Astrocyte of the spinal cord (primary cell): ENCODE data around the gene TMEM126B.

ENCODE experiments used
- DNase-seq: peaks from one replicate; pipeline ENCODE4 v3.0.0; 2011; ENCODE audit warnings: low read depth, low spot score
- H3K4me3 ChIP-seq: 2 replicates; pipeline ENCODE4 v1.5.1; 2011; ENCODE audit warnings: low read depth, mild to moderate bottlenecking, low read length, moderate library complexity
- in situ Hi-C: cut with HindIII; loops from 2 replicates; pipeline ENCODE4 v1.10.0; 2017; ENCODE audit warnings: low sequenced_read_pairs
- TF ChIP-seq, protein P1 (sequence below): IDR thresholded peaks from 2 replicates; pipeline ENCODE4 v1.5.1; 2012; ENCODE audit warnings: low read depth, mild to moderate bottlenecking, low read length, inconsistent platforms

Gene TMEM126B

GRCh38 chr11:85672105-85672902 is 43.9 kb downstream of the TMEM126B start:
- DNase-seq: no peak
- in situ Hi-C loops: no loop called here
- H3K4me3 ChIP-seq: no peak overlapping the region
- TF ChIP-seq, protein P1, sequence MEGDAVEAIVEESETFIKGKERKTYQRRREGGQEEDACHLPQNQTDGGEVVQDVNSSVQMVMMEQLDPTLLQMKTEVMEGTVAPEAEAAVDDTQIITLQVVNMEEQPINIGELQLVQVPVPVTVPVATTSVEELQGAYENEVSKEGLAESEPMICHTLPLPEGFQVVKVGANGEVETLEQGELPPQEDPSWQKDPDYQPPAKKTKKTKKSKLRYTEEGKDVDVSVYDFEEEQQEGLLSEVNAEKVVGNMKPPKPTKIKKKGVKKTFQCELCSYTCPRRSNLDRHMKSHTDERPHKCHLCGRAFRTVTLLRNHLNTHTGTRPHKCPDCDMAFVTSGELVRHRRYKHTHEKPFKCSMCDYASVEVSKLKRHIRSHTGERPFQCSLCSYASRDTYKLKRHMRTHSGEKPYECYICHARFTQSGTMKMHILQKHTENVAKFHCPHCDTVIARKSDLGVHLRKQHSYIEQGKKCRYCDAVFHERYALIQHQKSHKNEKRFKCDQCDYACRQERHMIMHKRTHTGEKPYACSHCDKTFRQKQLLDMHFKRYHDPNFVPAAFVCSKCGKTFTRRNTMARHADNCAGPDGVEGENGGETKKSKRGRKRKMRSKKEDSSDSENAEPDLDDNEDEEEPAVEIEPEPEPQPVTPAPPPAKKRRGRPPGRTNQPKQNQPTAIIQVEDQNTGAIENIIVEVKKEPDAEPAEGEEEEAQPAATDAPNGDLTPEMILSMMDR: no peak

DNA sequence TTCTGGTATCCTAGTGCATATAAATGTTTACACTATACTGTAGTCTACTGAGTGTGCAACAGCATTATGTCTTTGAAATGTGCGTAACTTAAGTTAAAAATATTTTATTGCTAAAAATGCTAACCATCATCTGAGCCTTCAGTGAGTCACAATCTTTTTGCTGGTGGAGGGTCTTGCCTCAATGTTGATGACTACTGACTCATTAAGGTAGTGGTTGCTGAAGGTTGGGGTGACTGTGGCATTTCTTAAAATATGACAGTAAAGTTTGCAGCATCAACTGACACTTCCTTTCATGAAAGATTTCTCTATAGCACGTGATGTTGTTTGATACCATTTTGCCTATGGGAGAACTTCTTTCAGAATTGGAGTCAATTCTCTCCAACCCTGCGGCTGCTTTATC is 45.0 kb downstream of the TMEM126B start:
- DNase-seq: no peak
- in situ Hi-C loops: no loop called here
- TF ChIP-seq, protein P1: no peak
- no peak overlapping the region for H3K4me3 ChIP-seq

- in situ Hi-C loops: no loop called here
- no peak overlapping the region for H3K4me3 ChIP-seq
- TF ChIP-seq, protein P1: no peak
- DNase-seq: no peak
Observed at GRCh38 chr11:85679576-85679975, 51.2 kb downstream of the TMEM126B start.

- DNase-seq: no peak
- H3K4me3 ChIP-seq: no peak overlapping the region
- in situ Hi-C loops: no loop called here
- TF ChIP-seq, protein P1: no peak
Observed at GRCh38 chr11:85680897-85681296, 52.5 kb downstream of the TMEM126B start.

GRCh38 chr11:85682330-85683305 is 54.2 kb downstream of the TMEM126B start:
- peak; percentile 52 for DNase-seq
- in situ Hi-C loops: no loop called here
- TF ChIP-seq, protein P1: no peak
- H3K4me3 ChIP-seq: peak overlapping the region; percentile 63

GRCh38 chr11:85685125-85685819 is 56.9 kb downstream of the TMEM126B start:
- in situ Hi-C loops: no loop called here
- H3K4me3 ChIP-seq: peak overlapping the region; percentile 31
- DNase-seq: no peak
- TF ChIP-seq, protein P1: no peak
